Renal cortical epithelial cell (primary cell): ENCODE results near the gene ARHGAP8. TPM values are rescaled to one million over a fixed set of nuclear protein-coding genes. Genes with fewer than 3 reads are reported as not detected.

Experiments
- DNase-seq: peaks from one replicate; pipeline ENCODE4 v3.0.0-alpha.2; 2011; ENCODE audit warnings: low read depth
- total RNA-seq: library from RNA; depleted of rRNA; stranded (reverse); fragments of >200 nt; gene quantifications from 2 replicates; pipeline ENCODE4 v1.2.3, GENCODE V29; 2014

ARHGAP8 gene
- 5.3 and 25.0 TPM in 2 replicates for total RNA-seq

DNA sequence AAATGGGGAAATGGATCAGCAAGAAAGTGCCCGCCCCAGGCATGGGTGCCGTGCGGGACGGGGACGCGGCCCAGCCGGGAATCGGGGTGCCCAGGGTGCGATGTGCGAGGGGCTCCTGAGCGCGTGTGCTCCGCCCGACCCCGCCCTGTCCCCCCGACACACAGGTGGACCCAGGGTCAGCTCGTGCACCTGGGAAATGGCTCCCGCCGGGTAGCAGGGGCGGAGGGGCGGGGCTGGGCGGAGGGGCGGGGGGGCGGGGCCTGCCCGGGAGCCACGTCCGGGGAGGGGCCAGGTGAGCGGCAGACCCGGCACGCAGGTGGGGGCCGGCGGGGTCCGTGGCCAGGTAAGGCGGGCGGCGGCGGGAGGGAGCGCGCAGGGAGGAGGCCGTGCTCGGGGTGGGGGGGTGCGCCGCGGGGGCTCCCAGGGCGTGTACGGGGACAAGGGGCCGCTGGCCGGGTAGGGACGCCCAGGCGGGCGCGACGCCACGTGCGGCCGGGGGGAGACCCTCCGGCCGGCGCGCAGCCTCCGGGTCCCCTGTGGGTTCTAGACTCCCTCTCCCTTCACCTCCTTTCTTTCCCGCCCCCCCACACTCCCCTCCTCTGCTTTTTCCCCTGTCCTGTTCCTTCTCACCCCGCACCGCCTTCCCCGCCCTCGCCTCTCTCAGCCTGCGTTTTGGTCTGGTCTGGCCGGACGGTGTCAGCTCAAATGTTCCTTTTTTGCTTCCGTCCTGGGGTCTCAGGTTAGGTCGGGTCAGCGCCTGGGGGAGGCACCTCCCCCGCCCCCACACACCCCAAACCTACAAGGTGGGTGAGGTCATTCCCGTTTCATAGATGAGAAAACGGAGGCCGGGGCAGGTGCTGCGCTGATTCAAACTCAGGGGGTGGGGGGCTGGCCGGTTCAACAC, at the start of gene ARHGAP8:
ARHGAP8 (plus strand) TSS at position 291 of the 904 bp plus-strand sequence. CDS start 33,953 bp downstream, outside the sequence.
- DNase-seq: no peak

DNA sequence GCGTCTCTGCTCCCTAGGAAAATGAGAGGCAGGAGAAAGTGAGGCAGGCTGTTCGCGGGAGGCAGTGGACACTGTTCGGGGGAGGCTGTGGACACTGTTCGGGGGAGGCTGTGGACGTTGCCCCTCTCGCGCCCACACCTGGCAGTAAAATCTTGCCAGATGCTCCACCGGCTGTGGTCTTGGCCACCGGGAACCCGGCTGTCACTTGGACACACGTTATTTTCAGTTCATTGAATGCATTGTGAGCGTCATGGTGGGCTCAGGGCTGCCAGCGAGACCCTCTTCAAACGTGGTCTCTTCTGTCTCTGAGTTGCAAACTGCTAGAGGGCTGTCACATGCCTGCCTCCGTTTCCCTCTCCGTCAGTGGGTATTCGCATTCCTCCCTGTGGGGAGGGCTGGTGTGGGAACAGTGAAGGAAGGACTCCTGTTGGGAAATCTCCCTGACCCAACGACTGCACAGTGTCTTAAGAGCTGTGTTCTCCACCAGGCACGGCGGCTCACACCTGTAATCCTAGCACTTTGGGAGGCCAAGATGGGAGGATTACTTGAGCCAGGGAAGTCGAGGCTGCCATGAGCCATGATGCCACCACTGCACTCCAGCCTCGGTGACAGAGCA, 49.0 kb upstream of the ARHGAP8 start:
- no peak for DNase-seq

DNA sequence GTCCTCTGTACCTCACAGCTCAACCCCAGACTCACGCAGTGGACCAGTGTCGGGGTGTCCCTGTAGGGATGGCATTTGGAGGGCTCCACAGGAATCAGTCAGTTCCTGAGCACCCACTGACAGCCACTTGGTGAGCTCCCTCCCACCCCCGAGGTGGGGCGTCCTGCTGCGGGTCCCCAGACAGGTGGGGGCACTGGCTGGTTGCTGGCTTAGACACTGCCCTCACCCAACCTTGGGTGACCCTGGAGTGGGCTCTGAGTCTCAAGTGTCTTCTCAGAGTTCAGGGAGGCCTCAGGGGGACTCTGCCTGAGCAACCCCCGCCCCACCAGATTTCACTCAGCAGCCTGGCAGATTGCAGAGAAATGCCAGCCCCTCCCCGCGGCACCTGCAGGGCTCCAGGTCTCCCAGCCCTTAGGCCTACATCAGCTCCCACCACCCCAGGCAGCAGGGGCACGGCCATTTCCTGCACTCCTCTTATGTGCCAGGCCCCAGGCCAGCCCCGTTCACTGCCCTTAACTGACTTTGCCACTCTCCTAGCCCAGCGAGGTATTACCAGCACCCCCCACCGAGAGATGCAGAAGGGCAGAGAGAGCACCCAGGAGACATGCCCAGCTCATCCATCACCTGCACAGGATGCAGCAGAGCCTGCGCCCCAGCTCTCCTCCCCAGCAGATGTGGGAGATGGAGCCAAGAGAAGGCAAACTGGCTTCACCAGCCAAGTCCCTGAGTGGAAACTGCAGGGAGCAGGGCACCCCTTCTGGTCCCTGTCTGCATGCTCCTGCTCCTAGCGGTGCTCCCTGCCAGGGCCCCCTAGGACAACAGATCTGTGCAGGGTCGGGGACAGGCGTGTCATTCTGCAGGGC, 48.0 kb upstream of the ARHGAP8 start:
- no peak for DNase-seq

DNA sequence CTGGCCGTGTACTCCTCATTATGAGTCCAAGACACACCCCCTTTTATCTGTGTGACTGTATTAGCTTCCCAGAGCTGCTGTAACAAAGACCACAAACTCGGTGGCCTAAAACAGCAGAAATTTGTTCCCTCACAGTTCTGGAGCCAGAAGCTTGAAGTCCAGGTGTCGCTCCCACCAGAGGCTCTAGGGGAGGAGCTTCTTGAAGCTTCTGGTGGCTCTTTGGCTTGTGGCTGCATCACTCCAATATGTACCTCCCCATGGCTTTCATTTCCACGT, 47.4 kb upstream of the ARHGAP8 start:
- no peak for DNase-seq

DNA sequence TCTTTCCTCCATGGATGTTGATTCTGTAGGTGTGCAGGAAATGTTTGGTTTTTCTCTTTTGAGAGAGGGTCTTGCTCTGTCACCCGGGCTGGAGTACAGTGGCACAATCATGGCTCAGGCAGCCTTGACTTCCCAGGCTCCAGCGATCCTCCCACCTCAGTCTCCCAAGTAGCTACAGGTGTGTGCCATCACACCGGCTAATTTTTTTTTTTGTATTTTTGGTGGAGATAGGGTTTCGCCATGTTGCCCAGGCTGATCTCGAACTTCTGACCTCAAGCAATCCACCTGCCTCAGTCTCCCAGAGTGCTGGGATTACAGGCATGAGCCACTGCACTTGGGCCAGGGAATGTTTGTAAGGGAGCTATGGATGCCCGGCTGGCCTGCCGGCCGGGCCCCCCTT, 45.9 kb upstream of the ARHGAP8 start:
- DNase-seq: no peak

DNA sequence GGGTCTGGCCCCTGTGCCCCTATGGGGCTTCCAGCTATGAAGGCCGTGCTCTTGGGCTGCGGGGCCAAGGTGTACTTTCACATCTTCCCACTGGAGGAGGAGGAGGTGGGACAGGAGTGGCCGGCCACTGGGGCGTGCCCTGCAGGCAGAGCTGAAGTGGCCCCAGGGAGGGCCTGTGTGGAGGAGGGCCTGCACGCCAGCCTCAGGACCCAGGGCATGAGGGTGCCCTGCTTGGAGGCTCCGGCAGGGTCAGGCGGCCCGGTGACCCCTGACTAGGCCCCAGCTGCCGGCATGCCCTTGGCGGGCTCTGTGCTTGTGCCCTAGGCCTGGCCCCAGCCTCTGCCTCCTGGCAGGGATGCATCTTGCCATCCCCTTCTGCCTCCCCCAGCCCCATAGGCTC, 45.2 kb upstream of the ARHGAP8 start:
- no peak for DNase-seq

DNA sequence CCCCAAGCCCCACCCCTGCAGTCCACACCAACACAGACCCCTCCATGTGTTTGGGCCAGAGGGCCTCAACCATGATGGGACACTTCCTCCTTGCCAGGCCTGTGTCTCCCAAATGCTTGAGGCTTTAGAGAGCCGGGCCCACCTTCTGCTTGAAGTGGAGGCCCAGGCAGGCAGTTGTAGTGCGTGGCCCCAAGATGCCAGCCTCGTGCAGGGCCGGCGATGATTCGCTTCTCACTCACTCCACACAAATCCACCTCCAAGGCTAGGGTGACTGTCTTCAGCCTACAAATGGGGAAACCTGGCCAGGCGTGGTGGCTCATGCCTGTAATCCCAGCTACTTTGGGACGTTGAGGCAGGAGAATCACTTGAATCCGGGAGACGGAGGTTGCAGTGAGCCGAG, 44.6 kb upstream of the ARHGAP8 start:
- DNase-seq: peak; percentile 45

DNA sequence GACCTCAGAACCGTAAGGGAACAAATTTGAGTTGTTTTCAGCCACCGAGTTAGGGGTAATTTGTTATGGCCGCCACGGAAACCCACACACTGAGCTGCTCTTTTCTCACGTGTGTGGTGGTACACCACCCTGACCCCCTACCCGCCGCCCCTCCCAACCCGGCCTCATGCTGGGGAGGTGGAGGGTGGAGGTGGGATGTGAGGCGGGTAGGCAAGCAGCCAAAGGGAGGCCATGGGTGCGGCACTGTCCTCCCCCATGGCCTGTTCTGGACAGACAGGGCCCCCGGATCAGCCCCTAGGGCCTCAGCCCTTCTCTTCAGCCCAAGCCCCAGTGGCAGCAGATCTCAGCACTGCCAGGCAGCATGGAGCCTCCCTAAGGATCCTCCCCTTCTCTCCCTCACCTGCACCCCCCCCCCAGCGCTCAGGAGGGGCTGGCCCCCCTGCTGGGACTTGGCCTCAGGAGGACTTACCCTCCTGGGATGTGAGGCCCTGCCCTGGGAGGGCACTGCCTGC, 42.4 kb upstream of the ARHGAP8 start:
- no peak for DNase-seq

DNA sequence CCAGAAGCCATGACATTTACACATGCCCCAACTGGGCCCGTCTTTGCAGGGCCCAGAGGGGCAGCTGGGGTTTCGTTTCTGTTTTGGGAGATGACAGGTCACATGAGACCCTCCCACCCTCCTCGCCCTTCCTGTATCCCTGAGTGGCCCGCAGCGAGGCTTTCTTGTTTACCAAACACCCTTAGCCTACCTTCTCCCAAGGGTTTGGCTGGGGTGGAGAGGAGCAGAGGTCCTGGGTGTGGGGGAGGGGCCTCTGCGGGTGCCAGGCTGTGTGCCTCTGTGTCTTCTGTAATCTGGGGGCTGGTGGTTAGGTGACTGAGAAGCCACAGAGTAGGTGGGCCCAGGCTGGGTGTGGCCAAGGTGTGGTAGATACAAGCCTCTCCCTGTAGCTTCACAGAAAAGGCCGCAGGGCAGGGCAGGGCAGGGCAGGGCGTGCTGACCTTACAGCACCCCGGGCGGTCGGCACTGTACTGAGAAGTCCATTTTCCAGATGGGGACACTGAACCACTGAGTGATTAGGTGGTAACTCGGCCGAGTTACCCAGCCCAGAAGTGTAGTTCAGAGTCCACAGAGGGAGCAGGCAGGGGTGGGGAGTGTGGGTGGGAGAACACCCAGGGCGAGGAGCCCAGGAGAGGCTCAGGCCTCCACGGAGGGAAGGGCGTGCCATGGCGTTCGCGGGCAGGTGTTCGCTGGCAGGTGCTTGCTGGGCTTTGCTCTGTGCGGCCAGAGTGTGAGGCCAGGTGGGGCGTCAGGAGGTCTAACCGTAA, 41.7 kb upstream of the ARHGAP8 start:
- no peak for DNase-seq

DNA sequence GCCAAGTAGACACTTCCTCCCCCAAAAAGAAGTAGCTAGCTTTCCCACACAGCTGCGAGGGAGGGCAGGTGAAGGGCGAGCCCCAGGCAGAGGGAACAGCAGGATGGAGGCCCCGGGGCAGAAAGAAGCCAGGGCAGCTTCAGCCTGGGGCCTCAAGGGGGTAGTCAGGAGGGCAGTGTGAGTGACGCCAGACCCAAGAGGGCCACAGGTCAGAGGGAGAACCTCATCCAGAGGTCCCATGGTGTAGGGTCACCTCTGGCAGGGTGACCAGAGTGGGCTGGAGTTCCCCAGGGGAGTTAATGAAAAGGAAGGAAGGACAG, 41.2 kb upstream of the ARHGAP8 start:
- no peak for DNase-seq

DNA sequence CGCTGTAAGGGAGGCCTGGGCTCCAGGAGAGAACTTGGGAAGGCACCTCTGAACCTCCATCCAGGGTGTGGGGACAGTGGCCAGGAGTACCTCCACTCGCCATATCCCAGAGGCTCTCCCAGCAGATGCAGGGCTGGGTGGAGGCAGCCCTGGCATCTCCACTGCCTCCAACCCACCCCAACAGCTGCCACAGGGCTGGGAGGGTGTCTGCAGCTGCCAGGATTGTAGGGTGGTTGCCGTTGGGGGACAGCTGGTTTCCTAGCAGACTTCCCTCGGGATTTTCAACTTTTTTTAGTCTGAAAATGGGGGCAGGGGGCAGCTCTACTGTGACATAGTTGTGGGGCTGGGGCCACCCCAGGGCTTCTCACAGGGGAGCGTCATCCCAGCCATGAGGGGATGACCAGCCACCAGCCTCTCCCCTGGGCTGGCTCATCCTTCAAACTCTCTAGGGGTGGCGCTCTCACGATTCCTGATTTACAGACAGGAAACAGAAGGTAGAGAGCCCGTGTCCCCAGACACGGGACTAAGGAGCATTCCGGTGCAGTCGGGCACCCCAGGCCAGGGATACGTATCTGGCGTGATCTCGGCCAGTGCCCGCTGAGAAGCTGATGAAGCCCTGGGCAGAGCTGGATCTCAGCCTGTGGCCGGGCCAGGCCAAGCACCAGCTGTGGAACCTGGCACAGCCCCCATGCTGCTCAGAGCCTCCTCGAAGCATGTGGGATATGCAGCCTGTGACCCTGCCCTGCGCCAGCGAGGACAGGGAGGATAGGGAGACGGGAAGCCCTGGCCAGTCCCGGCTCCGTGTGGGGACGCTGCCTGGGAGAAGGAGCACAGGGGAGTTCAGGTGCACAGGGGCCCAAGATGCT, 40.5 kb upstream of the ARHGAP8 start:
- DNase-seq: no peak

DNA sequence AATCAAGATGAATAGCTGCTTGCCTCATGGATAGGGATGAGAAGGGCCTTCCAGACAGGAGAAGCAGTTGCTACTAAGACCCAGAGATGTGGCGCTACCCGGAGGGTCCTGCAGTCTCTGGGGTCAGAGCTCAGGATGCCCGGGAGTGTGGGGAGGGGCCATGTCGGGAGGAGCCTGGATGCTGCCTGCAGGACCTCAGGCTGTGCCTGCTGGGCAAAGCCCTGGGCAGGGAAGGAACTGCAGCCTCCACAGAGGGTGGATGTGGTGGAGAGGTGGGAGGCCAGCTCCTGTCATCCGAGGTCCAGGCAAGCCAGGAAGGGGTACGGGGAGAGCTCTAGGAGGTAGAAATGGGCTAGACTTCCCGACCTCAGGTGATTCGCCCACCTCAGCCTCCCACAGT, 39.4 kb upstream of the ARHGAP8 start:
- no peak for DNase-seq

DNA sequence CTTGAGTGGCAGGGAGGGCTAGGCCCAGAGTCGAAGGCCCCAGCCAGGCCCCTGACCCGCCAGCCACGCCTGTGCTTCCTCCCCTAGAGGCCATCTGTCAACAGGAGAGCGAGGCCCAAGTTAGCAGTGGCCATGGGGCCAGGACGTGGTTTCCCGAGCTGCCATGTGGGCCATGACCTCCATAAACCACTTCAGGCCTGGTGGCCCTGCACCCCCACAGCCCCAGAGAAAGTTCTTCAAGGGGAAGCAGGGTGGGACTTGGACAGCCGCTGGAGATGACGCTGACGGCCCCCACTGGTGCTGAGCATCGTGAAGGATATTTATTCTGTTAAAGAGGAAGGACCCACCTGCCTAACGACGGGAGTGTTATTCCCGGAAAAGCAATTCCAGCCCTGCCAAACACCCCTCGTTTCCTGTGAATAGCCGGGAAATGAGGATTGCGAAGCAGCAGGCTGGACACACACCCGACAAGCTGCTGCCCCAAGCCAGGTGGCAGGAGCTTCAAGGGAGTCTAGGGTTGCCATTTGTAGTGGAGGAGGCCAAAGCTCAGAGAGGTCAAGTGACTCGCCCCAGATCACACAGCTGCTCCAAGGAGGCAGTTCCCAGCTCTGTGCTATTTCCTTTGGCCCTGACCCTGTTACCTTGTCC, 37.5 kb upstream of the ARHGAP8 start:
- DNase-seq: no peak

DNA sequence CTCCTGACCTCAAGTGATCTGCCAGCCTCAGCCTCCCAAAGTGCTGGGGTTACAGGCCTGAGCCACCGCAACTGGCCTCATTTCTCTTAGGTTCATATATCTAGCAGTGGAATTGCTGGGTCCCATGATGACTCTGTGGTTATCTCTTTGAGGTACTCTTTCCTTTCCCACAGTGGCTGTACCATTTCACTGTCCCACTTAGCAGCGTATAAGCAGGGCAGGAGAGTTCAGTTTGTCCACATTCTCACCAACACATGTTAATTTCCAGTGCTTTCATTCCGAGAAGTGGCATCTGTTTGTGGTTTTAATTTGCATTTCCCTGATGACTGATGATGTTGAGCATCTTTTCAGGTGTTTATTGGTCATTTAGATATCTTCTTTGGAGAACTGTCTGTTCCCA, 34.0 kb upstream of the ARHGAP8 start:
- no peak for DNase-seq

DNA sequence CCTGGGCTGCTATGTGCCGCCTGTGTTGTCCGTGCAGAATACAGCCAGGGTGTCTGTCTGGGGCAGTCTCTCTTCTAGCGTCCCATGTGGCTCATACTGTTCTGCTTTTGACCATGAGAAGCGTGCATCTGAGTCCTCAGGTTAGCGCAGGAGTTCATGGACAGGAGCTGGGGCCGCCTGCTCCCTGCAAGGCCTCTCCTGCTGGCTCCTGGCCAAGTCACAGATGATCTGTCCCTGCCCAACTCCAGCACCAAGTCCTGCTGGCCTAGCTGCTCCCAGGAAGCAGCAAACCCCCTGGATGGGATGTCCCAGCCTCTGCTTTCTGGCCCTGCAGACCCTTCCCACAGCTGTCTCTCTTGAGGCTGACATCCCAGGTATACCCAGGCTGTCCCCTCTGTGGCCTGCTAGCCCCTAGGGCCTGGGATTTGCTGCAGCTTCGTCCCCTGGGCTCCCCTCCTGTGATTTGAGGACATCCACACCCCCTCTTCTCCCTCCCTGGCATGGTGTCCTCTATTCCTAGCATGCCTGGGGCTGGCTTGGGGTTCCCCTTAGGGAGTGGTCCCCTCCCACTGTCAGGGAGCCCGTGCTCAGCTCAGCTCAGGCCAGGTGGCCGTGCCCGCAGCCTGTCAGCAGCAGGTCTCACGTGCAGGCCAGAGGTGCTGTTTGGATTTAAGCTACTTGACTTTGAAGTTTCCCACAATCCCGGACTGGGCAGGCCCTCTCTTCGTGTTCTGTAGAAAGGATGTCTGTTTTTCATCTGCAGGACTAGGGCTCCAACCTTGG, 32.6 kb upstream of the ARHGAP8 start:
- no peak for DNase-seq

DNA sequence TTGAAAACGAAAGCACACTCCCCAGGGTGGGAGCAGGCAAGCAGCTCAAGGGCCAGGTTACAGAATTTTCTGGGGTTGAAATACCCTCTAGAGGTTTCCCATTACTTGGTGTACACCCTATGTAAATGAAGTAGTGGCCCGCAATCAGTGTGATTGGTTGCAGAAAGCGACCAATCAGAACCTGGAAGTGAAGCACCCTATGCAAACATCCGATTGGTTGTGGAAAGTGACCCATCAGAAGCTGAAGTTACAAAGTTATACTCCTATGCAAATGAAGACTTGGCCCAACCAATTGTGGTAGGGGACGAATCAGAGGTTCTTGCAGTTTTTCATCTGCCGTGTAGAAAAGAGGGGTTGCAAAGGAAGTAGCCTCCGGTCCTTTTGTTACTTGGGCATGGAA, 31.2 kb upstream of the ARHGAP8 start:
- no peak for DNase-seq

DNA sequence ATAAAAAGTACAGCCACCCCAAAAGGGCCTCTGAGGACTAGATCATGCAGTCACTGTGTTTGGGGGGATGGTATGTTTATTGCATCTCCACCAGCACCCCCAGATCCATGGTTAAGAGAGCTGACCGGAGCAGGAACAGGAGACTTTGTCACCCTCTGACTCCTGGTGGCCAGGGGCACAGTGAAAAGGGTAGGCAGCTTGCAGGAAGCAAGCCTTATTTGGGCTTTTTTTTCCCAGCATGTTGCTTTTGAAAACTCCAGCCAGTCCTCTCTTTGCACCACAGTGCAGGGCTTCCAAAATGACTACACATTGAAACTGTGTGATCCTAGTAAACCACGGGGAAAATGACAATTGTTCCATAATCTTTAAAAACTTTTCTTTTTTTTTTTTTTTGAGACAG, 29.8 kb upstream of the ARHGAP8 start:
- DNase-seq: no peak

DNA sequence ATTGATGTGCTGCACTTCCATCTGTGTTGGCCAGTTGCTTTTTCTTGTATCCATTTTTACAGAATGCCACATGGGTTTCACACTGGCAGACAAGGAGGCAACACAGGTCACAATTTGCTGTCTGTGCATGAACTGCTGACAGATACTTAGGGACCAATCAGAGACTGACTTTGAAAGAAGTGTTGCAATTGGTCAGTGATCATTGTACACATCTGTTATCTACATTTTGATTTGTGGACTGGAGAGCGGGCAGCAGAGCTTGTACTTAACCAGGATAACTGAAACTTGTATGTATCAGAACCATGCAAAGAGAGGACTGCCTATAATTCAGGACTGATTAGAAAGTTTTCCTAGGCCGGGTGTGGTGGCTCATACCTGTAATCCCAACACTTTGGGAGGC, 28.6 kb upstream of the ARHGAP8 start:
- no peak for DNase-seq

DNA sequence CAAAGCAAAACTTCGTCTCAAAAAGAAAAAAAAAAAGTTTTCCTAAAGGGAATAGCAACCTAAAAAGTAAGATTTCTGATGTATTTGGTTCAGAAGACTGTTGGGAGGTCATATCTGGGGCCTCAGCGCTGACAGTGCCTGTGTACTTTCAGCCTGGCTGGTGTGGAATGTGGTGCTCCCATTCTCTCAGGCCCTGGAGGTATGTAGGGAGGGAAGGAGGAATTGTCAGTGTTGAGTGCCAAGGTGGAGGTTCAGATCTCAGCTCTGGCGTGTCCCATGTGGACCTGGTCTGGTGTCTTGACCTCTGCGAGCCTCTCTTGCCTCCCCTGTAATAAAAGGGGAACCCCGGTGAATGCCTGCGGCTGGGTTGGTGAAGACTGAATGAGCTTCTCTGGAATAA, 28.0 kb upstream of the ARHGAP8 start:
- no peak for DNase-seq

DNA sequence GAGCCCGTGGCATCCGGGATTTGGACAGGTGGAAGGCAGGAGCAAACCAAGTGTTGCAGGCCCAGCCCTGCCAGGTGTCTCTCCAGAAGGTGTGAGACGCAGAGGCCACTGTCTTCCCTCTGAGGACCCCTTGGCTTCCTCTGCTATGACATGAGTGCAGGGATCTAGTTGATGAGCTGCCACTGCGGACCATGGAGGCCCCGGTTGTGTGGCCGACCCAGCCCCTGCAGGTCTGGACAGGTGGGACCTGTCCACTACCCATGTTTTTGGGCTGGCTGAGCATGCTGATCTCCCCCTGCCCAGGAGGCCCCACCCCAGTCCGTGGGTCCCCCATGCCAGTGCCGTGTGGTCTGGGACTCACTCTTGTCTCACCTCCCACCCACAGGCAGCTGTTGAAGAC, 27.5 kb upstream of the ARHGAP8 start:
- no peak for DNase-seq
